ENCODE measurements around the gene PKDREJ. TPM values are rescaled to one million over a fixed set of nuclear protein-coding genes. Genes with fewer than 3 reads are reported as not detected.
"Not testable (repeated sequence)": the region's sequence is repeated elsewhere in the genome, so short reads cannot be mapped to it uniquely, and the experiment has no call there.

Gene PKDREJ
- total and polyA plus RNA-seq, 10 donors: 0.02 to 0.06 (median 0.02) TPM; not detected in 7

- TF ChIP-seq CTCF (IDR thresholded peaks at IDR 0.05 in 8 of 11, conservative IDR thresholded peaks at IDR 0.05 in 3 of 11) (no peak), POLR2AphosphoS5 (IDR thresholded peaks at IDR 0.05) (no peak), POLR2A (IDR thresholded peaks at IDR 0.05) (no peak)
- no peak overlapping the region for H3K4me3 ChIP-seq
- peaks cover 0 to 44% (median 22%) of the 10 kb centered on the region in 6 donors for H3K4me1 ChIP-seq
- DNase-seq: no peak
- intact Hi-C loops (cut with DNase I; ENCODE audit: low total_unique reads): no loop called here
- no peaks in the 10 kb centered on the region for H3K9me3 ChIP-seq
- peaks cover 6 to 75% (median 41%) of the 10 kb centered on the region in 6 donors for H3K36me3 ChIP-seq
- no peaks in the 10 kb centered on the region for H3K27me3 ChIP-seq (replicated peaks in 1 of 7)
- 91 to 97% (median 95%) methylated on average over 8 of the region's 8 CpGs for WGBS, 5 donors
- no peak overlapping the region for H3K27ac ChIP-seq
Observed at GRCh38 chr22:46272196-46272595, 9.1 kb upstream of the PKDREJ start.

- Histone ChIP-seq H3K36me3 (peaks cover 0 to 51% (median 22%) of the 10 kb centered on the region in 6 donors), H3K4me3 (no peak overlapping the region), H3K4me1 (peaks cover 0 to 40% (median 26%) of the 10 kb centered on the region in 6 donors), H3K27me3 (replicated peaks in 1 of 7) (no peaks in the 10 kb centered on the region), H3K27ac (no peak overlapping the region), H3K9me3 (peaks cover 0 to 6% (median 0%) of the 10 kb centered on the region in 8 donors)
- 86 to 91% (median 88%) methylated on average over 9 to 11 of the region's 11 CpGs for WGBS, 5 donors
- intact Hi-C loops (cut with DNase I; ENCODE audit: low total_unique reads): no loop called here
- TF ChIP-seq CTCF (IDR thresholded peaks at IDR 0.05 in 8 of 11, conservative IDR thresholded peaks at IDR 0.05 in 3 of 11) (no peak), POLR2A (IDR thresholded peaks at IDR 0.05) (no peak), POLR2AphosphoS5 (IDR thresholded peaks at IDR 0.05) (no peak)
- no peak for DNase-seq
Observed at GRCh38 chr22:46269564-46269963, 6.4 kb upstream of the PKDREJ start.

- Histone ChIP-seq H3K4me1 (peaks cover 0 to 49% (median 27%) of the 10 kb centered on the region in 6 donors), H3K36me3 (peaks cover 0 to 32% (median 3%) of the 10 kb centered on the region in 6 donors), H3K27ac (peak within 1 kb of the TSS; percentile 58 to 92 (median 76)), H3K27me3 (replicated peaks in 1 of 7) (peaks cover 0 to 12% (median 5%) of the 10 kb centered on the region in 7 donors), H3K9me3 (peaks cover 0 to 6% (median 0%) of the 10 kb centered on the region in 8 donors), H3K4me3 (peak within 1 kb of the TSS; percentile 55 to 89 (median 83))
- TF ChIP-seq POLR2AphosphoS5 (IDR thresholded peaks at IDR 0.05): peak; percentile 70 to 85 (median 83)
- TF ChIP-seq CTCF (IDR thresholded peaks at IDR 0.05 in 8 of 11, conservative IDR thresholded peaks at IDR 0.05 in 3 of 11): no peak
- TF ChIP-seq POLR2A (IDR thresholded peaks at IDR 0.05): no peak
- 1 to 2% (median 1%) methylated on average over 32 to 74 of the region's 74 CpGs for WGBS, 5 donors
- intact Hi-C loops (cut with DNase I; ENCODE audit: low total_unique reads): no loop called here
- DNase-seq: peak; percentile 94
Observed at GRCh38 chr22:46267431-46268279, 4.5 kb upstream of the PKDREJ start, which contains the start of gene TTC38. TTC38 (plus strand) TSS chr22:46268008; CDS start chr22:46268040, 32 bp downstream.

- intact Hi-C loops (cut with DNase I; ENCODE audit: low total_unique reads); H3K9me3 ChIP-seq; H3K4me3 ChIP-seq; DNase-seq; H3K27ac ChIP-seq: not testable (repeated sequence)
- 85 to 96% (median 87%) methylated on average over 4 of the region's 4 CpGs for WGBS, 5 donors
- peaks cover 0 to 13% (median 0%) of the 10 kb centered on the region in 6 donors for H3K36me3 ChIP-seq
- peaks cover 0 to 33% (median 16%) of the 10 kb centered on the region in 7 donors for H3K27me3 ChIP-seq (replicated peaks in 1 of 7)
- peaks cover 0 to 56% (median 29%) of the 10 kb centered on the region in 6 donors for H3K4me1 ChIP-seq
Observed at GRCh38 chr22:46265627-46266026, 2.5 kb upstream of the PKDREJ start.

- Histone ChIP-seq H3K27me3 (replicated peaks in 1 of 7) (peaks cover 0 to 42% (median 16%) of the 10 kb centered on the region in 7 donors), H3K4me1 (peaks cover 0 to 50% (median 26%) of the 10 kb centered on the region in 6 donors)
- H3K9me3 ChIP-seq; H3K36me3 ChIP-seq; intact Hi-C loops (cut with DNase I; ENCODE audit: low total_unique reads); H3K4me3 ChIP-seq; H3K27ac ChIP-seq; DNase-seq: not testable (repeated sequence)
- 97 to 99% (median 97%) methylated on average over 5 to 6 of the region's 6 CpGs for WGBS, 5 donors
Observed at GRCh38 chr22:46264520-46264919, 1.4 kb upstream of the PKDREJ start.

All from spleen (tissue), 11 donors.